C1 segment of cervical spinal cord (tissue), 14 donors: ENCODE data around the gene RNF217.

Experiments
- DNase-seq, 14 donors: peaks; one replicate each; lab custom pipeline; 2025; lab: John Stamatoyannopoulos, UW

The RNF217 gene

GRCh38 chr6:125099211-125100073 lies 137.2 kb downstream of the RNF217 start:
- peak in 12 of 14 donors; percentile 13 to 78 (median 44) for DNase-seq

- DNase-seq, result no peak
These were observed 137.9 kb downstream of the RNF217 start for GRCh38 chr6:125100074-125100652.

- no peak for DNase-seq
These were observed 138.9 kb downstream of the RNF217 start for GRCh38 chr6:125101128-125101527.

- no peak for DNase-seq
These were observed 139.4 kb downstream of the RNF217 start for GRCh38 chr6:125101631-125102030.

GRCh38 chr6:125102411-125102810 lies 140.2 kb downstream of the RNF217 start:
- no peak for DNase-seq

- no peak for DNase-seq
These were observed 140.7 kb downstream of the RNF217 start for GRCh38 chr6:125102891-125103290.

GRCh38 chr6:125104425-125104824 lies 142.2 kb downstream of the RNF217 start:
- peak in 3 of 14 donors; percentile 11 to 26 (median 24) for DNase-seq

GRCh38 chr6:125107048-125107447 lies 144.8 kb downstream of the RNF217 start:
- DNase-seq, result no peak

GRCh38 chr6:125107896-125108295 lies 145.7 kb downstream of the RNF217 start:
- DNase-seq, result no peak

GRCh38 chr6:125110056-125110455 lies 147.8 kb downstream of the RNF217 start:
- DNase-seq, result no peak

- DNase-seq, result no peak
These were observed 149.2 kb downstream of the RNF217 start for GRCh38 chr6:125111219-125111983.

- no peak for DNase-seq
These were observed 150.7 kb downstream of the RNF217 start for GRCh38 chr6:125112934-125113333.

- DNase-seq, result peak in 2 of 14 donors; percentile 16 to 18
These were observed 152.1 kb downstream of the RNF217 start for GRCh38 chr6:125114248-125114858.

GRCh38 chr6:125116170-125116569 lies 153.9 kb downstream of the RNF217 start:
- no peak for DNase-seq

GRCh38 chr6:125116710-125117109 lies 154.5 kb downstream of the RNF217 start:
- no peak for DNase-seq

GRCh38 chr6:125117818-125118217 lies 155.6 kb downstream of the RNF217 start:
- DNase-seq, result no peak

- no peak for DNase-seq
These were observed 157.9 kb downstream of the RNF217 start for GRCh38 chr6:125120054-125120590.

- no peak for DNase-seq
These were observed 159.7 kb downstream of the RNF217 start for GRCh38 chr6:125121894-125122293.

- no peak for DNase-seq
These were observed 160.8 kb downstream of the RNF217 start for GRCh38 chr6:125123051-125123450.

GRCh38 chr6:125123468-125124048 lies 161.3 kb downstream of the RNF217 start:
- no peak for DNase-seq

GRCh38 chr6:125124049-125124669 lies 161.9 kb downstream of the RNF217 start:
- DNase-seq, result no peak
